C4-2B (cell line): ENCODE measurements around the gene LRBA.
A peak's percentile ranks its signal among the peaks of the same experiment; 100 is the strongest.

ENCODE experiments used
- H3K27ac ChIP-seq: fragments of 450-650 bp; 2 replicates; pipeline ENCODE4 v1.5.1; 2017
- CTCF ChIP-seq: fragments of 450-650 bp; conservative IDR thresholded peaks from 2 replicates; pipeline ENCODE4 v1.5.1; 2017; ENCODE audit warnings: mild to moderate bottlenecking
- ZFX ChIP-seq: fragments of 450-650 bp; IDR thresholded peaks from 2 replicates; pipeline ENCODE4 v1.6.1; 2017

The LRBA gene

GRCh38 chr4:150739591-150739990, 275.5 kb downstream of the LRBA start:
- no peak overlapping the region for H3K27ac ChIP-seq
- TF ChIP-seq CTCF (no peak), ZFX (no peak)

GRCh38 chr4:150725957-150726523, 289.0 kb downstream of the LRBA start:
- no peak for TF ChIP-seq ZFX
- no peak for TF ChIP-seq CTCF

GRCh38 chr4:150723727-150724411, 291.2 kb downstream of the LRBA start:
- TF ChIP-seq ZFX (no peak), CTCF (no peak)
- H3K27ac ChIP-seq = peak overlapping the region; percentile 79

More at GRCh38 chr4:150725957-150726523, 289.0 kb downstream of the LRBA start:
- H3K27ac ChIP-seq = no peak overlapping the region

GRCh38 chr4:150722908-150723362, 292.1 kb downstream of the LRBA start:
- TF ChIP-seq ZFX = no peak
- peak; percentile 66 for TF ChIP-seq CTCF
- H3K27ac ChIP-seq = peak overlapping the region; percentile 79

- TF ChIP-seq CTCF (no peak), ZFX (no peak)
- peak overlapping the region; percentile 55; the same call in 1 of the 2 replicates for H3K27ac ChIP-seq
These were observed 294.0 kb downstream of the LRBA start for GRCh38 chr4:150720973-150721518.

GRCh38 chr4:150717952-150718351, 297.1 kb downstream of the LRBA start:
- H3K27ac ChIP-seq = no peak overlapping the region
- no peak for TF ChIP-seq CTCF
- TF ChIP-seq ZFX = no peak
